ENCODE data around the gene POMT2. TPM values are rescaled to one million over a fixed set of nuclear protein-coding genes. Genes with fewer than 3 reads are reported as not detected.

POMT2 gene
- total and polyA plus RNA-seq, 2 experiments from 2014 or later: 21.1 to 39.3 TPM

GRCh38 chr14:77275041-77275580 is 45.6 kb downstream of the POMT2 start:
- Histone ChIP-seq H4K20me1 (ENCODE audit: insufficient read depth, poor library complexity, severe bottlenecking) (no peaks in the 10 kb centered on the region), H3K36me3 (replicated peaks; ENCODE audit: insufficient read depth, low read depth) (no peaks in the 10 kb centered on the region), H3K79me2 (no peaks in the 10 kb centered on the region), H3K27me3 (peaks cover 32% of the 10 kb centered on the region), H3K4me2 (no peak overlapping the region), H3K27ac (no peak overlapping the region), H3K4me3 (no peak overlapping the region), H2AFZ (no peak overlapping the region), H3K9me2 (replicated peaks; ENCODE audit: insufficient read depth) (no peaks in the 10 kb centered on the region), H3K9me3 (ENCODE audit: low read depth) (no peaks in the 10 kb centered on the region), H3K4me1 (ENCODE audit: insufficient read depth) (peaks cover 4% of the 10 kb centered on the region)
- TF ChIP-seq CTCF (IDR thresholded peaks at IDR 0.05; ENCODE audit: poor library complexity) (no peak), EZH2 (IDR thresholded peaks at IDR 0.05; ENCODE audit: borderline replicate concordance) (no peak), EZH2phosphoT487 (IDR thresholded peaks at IDR 0.05; ENCODE audit: low read depth, severe bottlenecking, unreplicated experiment) (no peak)
- no peak for DNase-seq (ENCODE audit: low spot score)
- WGBS (ENCODE audit: low lambda C conversion rate, missing lambda C conversion rate): 89% methylated on average over 5 of the region's 5 CpGs

DNA sequence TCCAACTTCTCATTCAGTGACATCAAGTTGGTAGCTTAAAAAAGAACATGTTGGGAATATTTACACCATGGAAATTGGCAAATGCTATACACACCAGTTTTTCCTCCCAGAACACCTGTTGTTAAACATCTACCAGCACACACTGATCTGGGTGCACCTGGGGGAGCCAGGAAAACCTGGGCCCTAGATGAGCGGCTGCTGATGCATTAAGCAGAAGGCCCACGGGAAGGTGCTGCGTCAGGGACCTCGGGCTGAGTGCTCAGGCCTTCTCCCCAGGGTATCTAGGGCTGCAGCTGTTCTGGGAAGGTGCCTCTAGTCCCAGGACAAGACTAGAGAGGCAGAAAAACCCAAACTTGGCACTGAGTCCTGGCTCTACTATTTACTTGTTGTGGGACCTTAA is 46.9 kb downstream of the POMT2 start:
- Histone ChIP-seq H3K9me2 (replicated peaks; ENCODE audit: insufficient read depth) (no peaks in the 10 kb centered on the region), H3K4me2 (no peak overlapping the region), H2AFZ (no peak overlapping the region), H3K4me3 (no peak overlapping the region), H3K27me3 (peaks cover 43% of the 10 kb centered on the region), H3K36me3 (replicated peaks; ENCODE audit: insufficient read depth, low read depth) (no peaks in the 10 kb centered on the region), H3K79me2 (no peaks in the 10 kb centered on the region), H3K4me1 (ENCODE audit: insufficient read depth) (peaks cover 4% of the 10 kb centered on the region), H4K20me1 (ENCODE audit: insufficient read depth, poor library complexity, severe bottlenecking) (no peaks in the 10 kb centered on the region), H3K27ac (no peak overlapping the region), H3K9me3 (ENCODE audit: low read depth) (no peaks in the 10 kb centered on the region)
- TF ChIP-seq EZH2phosphoT487 (IDR thresholded peaks at IDR 0.05; ENCODE audit: low read depth, severe bottlenecking, unreplicated experiment) (no peak), CTCF (IDR thresholded peaks at IDR 0.05; ENCODE audit: poor library complexity) (no peak)
- 89% methylated on average over 4 of the region's 4 CpGs for WGBS (ENCODE audit: low lambda C conversion rate, missing lambda C conversion rate)
- no peak for DNase-seq (ENCODE audit: low spot score)

GRCh38 chr14:77272261-77272660 is 48.4 kb downstream of the POMT2 start:
- no peak overlapping the region for H3K4me2 ChIP-seq
- H3K27ac ChIP-seq: no peak overlapping the region
- H4K20me1 ChIP-seq (ENCODE audit: insufficient read depth, poor library complexity, severe bottlenecking): no peaks in the 10 kb centered on the region
- no peak for DNase-seq (ENCODE audit: low spot score)
- no peak overlapping the region for H2AFZ ChIP-seq
- H3K9me3 ChIP-seq (ENCODE audit: low read depth): no peaks in the 10 kb centered on the region
- no peaks in the 10 kb centered on the region for H3K9me2 ChIP-seq (replicated peaks; ENCODE audit: insufficient read depth)
- TF ChIP-seq EZH2 (IDR thresholded peaks at IDR 0.05; ENCODE audit: borderline replicate concordance) (no peak), CTCF (IDR thresholded peaks at IDR 0.05; ENCODE audit: poor library complexity) (no peak), EZH2phosphoT487 (IDR thresholded peaks at IDR 0.05; ENCODE audit: low read depth, severe bottlenecking, unreplicated experiment) (no peak)
- peaks cover 4% of the 10 kb centered on the region for H3K4me1 ChIP-seq (ENCODE audit: insufficient read depth)
- WGBS (ENCODE audit: low lambda C conversion rate, missing lambda C conversion rate): 92% methylated on average over 4 of the region's 4 CpGs
- H3K4me3 ChIP-seq: no peak overlapping the region
- H3K27me3 ChIP-seq: peaks cover 52% of the 10 kb centered on the region
- no peaks in the 10 kb centered on the region for H3K79me2 ChIP-seq
- no peaks in the 10 kb centered on the region for H3K36me3 ChIP-seq (replicated peaks; ENCODE audit: insufficient read depth, low read depth)
